Bone marrow (tissue), 2 donors: Measurements from ENCODE around the gene MSH2.
"Not testable (repeated sequence)": the region's sequence is repeated elsewhere in the genome, so short reads cannot be mapped to it uniquely, and the experiment has no call there.

Source experiments
- DNase-seq, 2 donors: peaks; one replicate each; lab custom pipeline; 2025; lab: John Stamatoyannopoulos, UW

Gene MSH2

DNA sequence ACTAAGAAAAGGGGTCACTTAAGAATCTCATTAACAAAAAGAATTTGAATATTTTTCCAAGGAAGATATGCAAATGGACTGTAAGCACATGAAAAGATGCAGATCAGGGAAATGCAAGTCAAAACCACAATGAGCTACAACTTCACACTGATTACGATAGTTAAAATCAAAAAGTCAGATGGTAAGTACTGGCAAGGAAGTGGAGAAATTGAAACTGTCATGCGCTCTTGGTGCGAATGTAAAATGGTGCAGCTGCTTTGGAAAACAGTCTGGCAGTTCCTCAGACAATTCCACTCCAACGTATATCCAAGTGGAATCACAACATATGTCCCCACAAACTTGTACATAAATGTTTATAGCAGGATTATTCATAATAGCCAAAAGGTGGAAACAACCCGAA, 81.4 kb downstream of the MSH2 start:
- DNase-seq, result no peak

DNA sequence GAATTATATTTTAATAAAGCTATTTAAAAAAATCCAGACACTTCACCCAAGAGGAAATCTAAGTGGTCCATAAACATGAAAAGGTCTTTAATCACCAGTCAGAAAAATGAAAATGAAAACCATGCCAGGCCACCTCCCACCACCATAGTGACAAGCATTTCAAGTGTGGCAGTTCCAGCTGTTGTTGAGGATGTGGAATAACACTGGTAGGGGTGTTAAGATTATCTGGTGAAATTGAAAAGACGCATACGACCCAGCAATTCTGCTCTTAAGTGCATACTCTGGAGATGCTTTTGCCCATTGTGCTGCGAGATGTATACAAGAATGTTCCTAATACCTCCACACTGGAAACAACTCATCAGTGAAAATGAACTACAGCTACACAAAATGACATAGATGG, 82.2 kb downstream of the MSH2 start:
- DNase-seq, result no peak

DNA sequence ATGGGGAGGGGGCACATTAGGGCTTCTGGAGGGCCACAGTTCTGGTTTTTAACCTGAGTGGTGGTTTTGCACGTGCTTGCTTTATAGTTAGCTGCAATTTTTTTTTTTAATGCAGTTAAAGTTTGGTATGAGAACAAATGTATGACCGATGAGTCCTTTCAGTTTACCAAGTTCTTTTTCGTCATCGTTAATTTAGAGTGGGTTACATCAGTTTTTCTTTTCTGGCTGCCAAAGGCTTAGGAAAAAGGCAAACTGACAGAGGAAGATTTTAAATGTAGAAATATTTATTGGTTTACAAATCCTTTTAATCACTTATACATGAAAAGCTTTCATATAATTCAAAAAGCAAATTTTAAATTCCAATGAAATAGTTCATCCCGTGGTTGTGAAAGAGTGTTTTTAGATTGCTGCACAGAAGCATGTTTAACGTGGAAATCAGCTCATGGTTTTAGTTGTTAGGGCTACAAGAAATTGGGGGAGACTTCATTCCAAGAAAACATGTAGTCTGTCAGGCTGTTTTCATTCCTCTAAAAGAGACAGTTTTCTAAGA, 82.9 kb downstream of the MSH2 start:
- no peak for DNase-seq

DNA sequence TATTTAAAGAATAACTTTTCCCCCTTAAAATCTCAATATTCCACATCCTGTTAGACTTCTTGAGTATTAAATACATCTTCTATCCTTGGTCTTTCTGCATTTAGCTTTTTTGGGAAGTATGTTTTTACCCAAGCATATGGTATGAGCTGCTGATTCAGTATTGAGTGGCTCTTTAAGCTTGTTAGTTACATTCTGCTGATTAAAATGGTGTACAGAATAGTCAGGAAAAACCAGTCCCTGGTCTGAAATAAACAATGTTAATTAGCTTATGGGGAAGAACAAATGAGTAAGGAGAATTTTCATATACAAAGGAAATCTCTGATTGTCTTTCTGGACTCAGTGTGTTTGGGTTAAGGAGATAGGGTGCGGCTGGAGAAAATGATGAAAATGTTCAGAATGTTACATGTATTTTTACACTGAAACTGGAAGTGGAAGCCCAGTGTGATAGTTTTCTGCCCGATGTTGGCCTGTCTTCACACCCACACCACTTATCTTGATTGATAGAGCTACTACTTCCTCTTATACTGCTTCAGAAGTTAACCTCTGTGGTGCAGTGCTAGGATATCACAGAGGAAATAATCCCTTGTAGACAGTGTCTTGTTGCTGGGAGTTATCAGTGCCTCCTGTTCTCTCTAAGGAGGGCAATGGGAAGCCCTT, 84.0 kb downstream of the MSH2 start:
- peak in 1 of 2 donors; percentile 20 for DNase-seq

DNA sequence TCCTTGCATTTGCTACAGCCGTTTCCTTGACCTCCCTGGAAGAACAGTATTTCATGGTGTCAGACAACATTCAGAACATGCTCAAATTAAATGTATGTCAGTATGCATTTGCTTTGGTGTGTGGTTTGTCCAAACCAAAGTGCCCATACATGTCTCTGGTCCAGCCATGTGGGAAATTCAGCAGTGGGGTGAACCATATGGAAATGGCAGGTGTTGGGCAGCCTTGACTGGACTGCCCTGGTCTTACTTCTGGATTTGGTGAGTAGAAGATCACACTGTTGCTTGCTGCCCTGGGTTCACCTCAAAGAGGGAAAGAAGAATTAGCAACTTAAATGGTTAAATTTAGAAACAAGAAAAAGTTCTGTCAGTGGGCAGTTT, 84.5 kb downstream of the MSH2 start:
- no peak for DNase-seq

DNA sequence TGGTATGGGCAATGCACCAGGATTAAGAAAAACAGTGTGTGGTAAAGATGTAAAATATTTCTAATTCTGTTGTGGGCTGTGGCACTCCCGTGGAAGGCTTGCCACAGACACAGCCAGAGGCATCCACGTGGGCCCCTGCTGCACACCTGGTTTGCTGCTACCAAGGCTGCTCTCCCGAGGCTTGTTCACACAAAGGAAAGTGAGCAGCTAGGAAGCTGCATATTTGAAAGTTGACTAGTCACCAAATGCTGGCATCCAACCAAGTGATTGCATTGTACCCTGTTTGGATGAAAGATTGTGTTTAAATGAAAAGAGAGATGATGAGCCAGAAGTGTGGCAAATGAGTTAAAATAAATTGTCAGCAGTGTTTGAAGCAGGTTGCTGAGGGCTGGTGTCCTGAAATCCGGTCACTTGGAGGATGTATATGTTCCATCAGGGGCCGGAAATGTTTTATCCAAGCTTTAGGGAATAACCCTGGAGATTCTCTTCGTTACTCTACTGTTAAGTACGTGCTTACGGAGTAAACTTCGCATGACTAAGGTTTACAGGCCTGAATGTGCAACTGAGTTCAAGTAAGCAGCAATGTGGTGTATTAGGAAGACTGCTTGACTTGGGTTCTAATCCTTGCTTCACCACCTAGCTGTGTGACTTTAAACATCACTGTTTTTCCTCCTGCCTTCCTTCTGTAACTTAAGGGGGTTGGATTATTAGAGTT, 86.1 kb downstream of the MSH2 start:
- DNase-seq, result no peak

DNA sequence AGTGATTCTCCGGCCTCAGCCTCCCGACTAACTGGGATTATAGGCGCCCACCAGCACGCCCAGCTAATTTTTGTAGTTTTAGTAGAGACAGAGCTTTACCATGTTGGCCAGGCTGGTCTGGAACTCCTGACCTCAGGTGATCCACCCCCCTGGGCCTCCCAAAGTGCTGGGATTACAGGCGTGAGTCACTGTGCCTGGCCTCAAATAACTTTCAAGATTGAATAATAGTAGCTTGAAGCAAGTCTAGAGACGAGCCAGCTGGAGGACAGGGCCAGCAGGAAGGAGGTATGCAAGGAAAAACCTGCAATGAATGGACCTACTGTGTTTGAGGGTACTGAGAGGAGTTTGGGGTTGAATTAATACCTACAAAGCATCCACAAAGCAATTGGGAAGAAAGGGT, 87.5 kb downstream of the MSH2 start:
- DNase-seq, result no peak

DNA sequence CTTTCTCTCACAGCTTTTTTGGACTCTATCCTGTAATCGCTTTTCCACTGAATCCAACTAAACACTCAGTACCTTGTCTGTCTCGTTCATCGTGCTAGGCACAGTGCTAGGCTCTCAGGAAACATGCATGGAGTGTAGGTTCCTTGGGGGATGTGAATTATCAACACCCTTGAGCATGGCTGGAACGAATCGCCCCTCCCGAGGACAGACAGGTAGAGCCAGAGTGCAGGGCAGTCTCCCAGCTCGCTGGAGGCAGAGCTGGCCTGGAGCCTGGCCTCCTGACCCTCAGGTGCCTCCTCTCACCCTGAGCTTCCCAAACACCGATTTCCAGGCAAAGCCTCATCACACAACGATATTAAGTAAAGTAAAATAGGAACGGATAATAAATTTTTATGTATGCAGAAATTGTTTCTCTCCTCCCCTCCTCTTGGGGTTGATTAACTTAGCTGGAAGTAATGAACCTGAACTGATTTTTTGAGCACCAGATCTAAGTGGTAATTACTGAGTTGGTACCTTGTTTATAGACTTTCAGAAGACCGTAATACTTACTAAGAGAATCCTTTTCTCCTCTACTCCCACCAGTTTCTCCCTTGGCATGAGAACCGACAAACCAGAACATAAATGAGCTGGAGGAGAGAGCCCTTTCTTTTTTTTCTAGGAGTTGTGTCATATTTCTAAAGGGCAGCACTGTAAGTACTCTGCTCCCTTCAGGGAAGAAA, 90.5 kb downstream of the MSH2 start:
- no peak for DNase-seq

DNA sequence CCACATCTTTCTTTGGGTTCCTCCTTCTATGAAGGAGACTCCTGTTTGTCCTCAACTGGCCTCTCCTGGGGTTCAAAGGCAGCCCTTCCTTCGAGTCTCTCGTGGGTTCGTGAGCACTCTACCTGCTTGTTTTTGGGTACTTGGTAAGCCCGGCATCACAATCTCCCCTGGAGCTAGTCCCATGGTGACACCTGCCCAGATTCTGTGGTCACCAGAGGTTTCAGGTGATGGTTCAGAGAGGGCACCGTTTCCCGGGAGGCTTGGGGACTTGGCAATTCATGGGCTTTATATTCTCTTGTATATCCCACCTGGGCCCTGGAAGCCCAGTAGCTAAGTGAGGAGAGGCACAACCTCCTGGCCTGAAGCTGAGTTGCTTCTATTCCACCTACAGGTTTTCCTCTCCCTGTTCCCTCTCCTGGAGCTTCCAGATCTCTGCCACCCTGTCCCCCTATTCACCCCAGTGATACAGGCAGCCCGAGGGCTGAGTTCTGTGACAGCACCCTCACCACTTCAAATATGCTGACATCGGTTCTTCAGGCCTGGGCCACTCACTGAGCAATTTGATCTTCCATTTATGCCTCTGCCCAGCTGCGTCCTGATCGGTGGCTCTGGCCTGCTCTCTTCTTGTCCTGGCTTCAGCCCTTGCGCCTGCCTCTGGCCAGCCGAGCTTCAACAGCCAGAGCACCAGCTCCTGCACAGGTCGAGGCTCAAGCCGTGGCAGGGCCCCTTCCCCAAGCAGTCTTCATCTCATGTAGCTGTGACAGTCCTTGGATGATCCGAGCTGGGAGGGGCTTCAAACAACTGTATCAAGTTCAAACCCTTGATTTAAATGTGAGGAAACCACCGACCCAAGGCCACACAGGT, 91.5 kb downstream of the MSH2 start:
- no peak for DNase-seq

DNA sequence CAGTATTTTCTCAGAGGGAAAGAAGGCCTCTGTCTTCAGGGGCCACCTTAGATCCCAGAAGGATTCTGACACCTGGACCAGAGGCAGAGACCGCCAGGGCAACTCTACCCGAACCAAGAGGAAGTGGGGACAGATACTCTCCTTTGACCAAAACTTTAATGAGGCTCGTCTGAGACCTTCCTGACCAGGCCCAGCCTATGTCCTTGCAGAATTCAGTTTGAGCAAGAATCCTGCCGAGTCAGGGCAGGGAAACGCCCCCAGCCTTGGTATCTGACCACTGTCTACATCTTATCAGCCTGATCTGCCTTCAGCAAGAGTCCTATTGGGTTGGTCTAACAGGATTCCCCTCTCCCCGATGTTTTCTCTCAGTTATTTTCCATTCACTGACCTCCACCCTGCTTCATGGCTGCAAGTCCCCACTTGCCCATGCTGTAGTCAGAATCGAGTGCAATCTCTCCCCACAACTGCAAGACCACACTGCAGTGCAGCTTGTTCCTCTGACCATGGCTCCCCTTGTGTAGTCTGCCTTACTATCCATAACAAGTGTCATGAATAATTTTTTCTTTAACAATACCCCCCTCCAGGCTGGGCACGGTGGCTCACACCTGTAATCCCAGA, 95.0 kb downstream of the MSH2 start:
- no peak for DNase-seq

DNA sequence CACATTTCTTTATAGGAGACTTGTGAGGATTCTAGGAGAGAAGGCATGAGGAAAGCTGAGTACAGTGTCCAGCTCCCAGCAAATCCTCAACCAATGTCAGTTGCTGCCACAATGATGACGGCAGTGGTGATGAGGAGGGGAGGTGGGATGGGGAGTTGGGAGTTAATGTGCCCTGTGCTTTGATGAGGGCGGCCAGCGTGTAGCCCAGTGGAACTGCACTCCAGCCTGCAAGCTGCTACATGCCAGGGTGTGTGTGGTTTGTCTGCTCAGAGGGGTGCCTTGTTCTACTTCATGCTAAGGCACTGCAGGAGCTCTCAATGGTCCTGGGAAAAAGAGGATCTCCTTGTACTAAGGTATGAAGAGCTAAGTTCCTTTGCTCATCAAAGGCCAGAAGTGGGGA, 96.1 kb downstream of the MSH2 start:
- no peak for DNase-seq

DNA sequence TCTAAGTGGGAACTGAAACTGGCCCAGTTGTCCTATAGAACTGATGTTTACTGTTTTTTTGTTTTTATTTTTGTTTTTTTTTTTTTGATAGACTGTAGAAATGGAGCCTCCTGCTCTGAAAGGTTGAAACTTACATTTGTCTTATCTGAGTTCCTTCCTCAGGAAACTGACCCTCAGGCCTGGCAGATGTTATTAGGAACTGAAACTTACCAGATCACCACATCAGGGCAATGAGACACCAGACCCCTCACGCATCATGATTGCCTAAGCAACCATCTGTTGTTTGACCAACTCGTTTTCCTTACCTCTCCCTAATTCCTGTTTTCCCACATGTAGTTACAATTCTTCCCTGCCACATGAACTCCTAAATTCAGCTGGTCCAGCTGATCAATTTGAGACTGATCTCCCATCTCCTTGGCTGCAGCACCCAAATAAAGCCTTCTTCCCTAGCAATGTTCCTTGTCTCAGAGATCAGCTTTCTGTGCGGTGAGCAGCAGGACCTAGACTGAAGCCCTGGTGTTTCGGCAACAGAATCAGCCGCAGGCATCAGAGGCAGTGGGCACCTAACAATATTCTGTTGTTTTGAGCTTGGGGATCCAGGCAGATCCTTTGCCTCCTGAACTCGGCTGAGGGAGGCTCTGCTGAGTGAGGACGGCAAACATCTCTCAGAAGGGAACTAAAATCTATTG, 96.8 kb downstream of the MSH2 start:
- DNase-seq, result no peak

DNA sequence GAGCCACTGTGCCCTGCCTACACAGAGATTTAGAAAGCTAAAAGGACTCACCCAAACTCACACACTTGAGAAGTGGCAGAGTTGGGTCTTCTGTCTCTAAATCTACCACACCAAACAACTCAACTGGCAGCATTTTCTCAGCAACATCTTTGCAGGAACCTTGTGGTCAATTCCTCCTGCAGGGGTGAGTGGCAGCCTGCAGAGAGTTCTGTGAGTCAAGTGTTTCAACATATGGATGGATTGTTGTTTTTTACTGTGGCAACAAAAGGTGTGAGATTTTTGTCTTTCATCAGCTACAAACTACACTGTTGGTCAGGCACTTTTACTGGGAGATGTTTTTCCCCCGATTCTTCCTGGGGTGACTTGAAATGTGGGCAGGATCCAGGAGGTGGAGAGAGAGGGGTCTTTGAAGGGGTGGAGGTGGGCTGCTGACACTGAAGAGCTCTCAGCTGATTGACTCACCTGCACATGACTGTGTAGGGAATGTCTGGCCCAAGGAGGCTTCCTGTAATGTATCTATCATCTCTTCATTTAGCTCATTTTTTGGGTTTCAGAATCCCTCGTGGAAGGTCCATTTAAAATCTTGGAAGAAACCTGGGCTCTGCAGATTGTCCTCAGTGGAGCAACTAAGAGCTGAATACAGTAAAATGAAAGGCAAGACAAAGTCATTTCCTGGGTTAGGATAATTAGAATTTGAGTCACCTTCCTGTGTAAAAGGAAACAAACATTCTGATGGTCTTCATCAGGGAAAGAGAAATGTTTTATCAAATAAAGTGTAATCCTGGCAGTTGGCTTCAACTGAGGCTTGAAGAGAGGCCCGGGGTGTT, 98.6 kb downstream of the MSH2 start:
- DNase-seq, result no peak

DNA sequence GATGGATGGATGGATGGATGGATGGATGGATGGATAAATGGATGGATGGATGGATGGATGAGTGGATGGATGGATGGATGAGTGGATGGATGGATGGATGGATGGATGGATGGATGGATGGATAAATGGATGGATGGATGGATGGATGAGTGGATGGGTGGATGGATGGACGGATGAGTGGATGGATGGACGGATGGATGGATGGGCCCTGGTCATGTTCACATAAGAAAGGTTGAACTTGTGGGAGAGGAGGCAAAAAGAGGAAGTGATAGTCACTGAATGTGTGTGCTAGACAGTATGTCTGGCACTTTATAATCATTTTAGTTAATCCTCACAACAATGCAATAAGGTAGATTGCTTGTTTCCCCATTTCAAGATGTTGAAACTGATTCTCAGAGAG, 99.5 kb downstream of the MSH2 start:
- not testable (repeated sequence) for DNase-seq

DNA sequence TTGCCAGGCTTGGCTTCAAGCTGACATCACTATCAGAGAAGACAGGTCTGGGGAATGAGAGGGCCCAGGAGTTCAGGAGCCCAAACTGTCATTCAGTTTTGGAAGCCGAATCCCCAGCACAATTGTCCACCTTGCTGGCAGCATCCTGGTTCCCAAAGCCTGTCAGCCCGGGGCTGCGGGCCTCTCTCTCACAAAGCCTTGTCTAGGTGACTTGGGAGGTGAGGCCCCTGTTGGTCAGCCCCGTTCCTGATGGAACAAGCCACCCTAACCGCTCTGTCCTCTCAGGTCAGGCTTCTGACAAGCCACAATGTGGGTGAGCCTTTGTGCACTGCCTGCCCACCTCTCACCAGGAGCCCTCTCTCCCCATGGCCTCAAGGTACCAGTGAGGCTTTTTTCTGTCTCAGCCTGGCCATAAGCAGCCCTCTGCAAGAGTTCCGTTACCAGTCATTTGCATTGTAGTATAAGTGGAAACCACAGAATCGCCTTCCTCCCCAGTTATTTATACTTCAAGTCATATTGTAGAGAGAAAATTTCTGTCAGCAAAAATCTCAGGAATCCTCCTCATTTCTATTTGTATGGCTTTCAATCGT, 100.6 kb downstream of the MSH2 start:
- DNase-seq, result no peak

DNA sequence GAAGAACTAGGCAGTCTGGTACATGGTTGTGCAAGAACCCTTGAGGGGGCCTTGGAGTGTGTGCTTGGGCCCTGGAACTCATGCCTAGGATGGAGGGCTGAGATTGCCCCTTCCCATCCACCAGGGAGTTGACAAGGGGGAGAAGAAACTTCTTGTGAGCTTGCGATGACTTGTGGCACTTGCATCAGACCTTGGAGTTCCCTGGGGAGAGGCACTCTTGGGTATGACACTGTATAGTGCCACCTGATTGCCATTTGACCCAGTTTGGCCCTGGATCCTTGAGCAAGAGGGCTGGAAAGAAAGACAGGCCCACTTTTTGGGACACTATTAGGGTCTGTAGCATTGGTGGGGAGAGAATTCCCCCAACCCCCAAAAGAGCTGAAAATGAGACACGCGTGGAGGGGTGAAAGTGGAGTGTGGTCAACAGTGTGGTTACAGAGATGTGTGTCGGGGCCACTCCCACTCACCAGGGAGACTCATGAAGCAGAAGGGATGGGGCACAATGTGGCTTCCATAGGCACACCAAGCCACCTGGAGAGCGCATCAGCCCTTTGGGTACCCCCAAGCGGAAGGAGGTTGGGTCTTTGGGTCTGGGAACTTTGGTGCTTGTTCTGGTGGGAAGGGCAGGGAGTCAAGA, 101.3 kb downstream of the MSH2 start:
- DNase-seq, result no peak

DNA sequence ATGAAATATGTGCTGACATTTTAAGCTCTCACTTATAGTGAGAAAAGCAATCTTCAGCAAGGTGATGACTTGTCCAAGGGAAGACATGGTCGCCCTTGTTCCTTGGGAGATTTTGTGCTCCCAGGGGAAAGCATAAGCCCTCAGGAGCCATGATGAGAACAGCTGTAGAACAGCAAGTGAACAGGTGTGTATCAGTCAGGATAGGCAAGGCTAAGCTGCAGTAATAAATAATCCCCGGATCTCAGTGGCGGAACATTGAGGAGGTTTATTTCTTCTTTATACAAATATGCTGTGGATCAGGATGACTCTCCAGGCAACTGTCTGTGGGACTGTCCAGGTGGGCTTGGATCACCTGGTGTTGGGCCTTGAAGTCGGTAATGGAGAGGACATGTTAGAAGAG, 103.1 kb downstream of the MSH2 start:
- DNase-seq, result no peak

DNA sequence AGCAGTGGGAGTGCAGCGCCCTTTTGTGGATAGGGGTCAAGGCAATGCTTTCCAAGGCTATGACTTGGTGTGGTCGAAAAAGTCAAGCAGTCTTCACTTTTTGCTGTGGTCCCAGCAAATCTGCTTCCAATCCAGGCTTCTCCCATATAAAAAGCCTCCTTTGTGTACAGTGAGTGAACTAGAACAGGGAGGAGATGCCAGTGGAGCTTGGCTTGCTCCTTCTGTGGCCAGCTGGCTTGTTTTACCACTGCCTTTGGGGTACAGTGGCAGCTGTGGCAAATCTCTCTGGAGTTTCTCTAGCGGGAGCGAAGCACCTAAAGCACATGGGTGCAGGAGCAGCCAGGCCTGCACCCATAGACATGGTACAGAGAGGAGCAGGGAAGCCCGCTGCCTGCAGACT, 103.5 kb downstream of the MSH2 start:
- DNase-seq, result no peak

DNA sequence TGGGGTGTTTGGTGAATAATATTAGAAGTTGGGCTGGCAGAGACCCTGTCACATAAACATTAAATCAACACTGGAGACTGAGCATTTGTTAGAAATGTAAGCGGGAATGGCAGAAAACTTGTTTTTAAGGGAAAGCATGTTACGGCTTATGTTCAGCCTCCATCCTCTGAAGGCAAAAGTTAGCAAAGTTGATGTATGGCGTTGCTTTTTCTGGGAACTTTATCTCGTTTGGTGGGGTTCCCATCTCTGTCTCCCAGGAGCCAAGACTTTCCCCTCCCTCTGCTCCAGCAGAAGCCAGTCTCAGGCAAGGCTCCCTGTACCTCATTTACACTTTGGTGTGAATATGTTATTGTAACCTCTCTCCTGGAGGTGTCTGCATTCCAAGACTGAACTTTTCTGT, 105.1 kb downstream of the MSH2 start:
- no peak for DNase-seq
